Neural cell (in vitro differentiated cells): ENCODE data around the gene ACKR4.

Experiments
- EP300 ChIP-seq: fragments of 450-650 bp; conservative IDR thresholded peaks from 2 replicates; pipeline ENCODE4 v1.6.1; 2014; ENCODE audit warnings: antibody characterized with exemption, mild to moderate bottlenecking, moderate library complexity; ENCODE audit not compliant: poor library complexity, severe bottlenecking
- EZH2 ChIP-seq: fragments of 200-600, 300-800 bp; shearing (Covaris generic), sonication (generic); IDR thresholded peaks from 2 replicates; pipeline ENCODE4 v1.6.1; 2014; ENCODE audit warnings: antibody characterized with exemption, low read length, borderline replicate concordance, mild to moderate bottlenecking; ENCODE audit not compliant: insufficient read depth, poor library complexity, severe bottlenecking
- MXI1 ChIP-seq: fragments of 450-650 bp; conservative IDR thresholded peaks from 2 replicates; pipeline ENCODE4 v1.6.1; 2014; ENCODE audit warnings: antibody characterized with exemption, mild to moderate bottlenecking; ENCODE audit not compliant: poor library complexity, severe bottlenecking
- POLR2AphosphoS5 ChIP-seq: IDR thresholded peaks from 2 replicates; pipeline ENCODE4 v1.6.1; 2012
- RAD21 ChIP-seq: fragments of 450-650 bp; conservative IDR thresholded peaks from 2 replicates; pipeline ENCODE4 v1.6.1; 2014; ENCODE audit warnings: antibody characterized with exemption, mild to moderate bottlenecking, moderate library complexity
- REST ChIP-seq: IDR thresholded peaks from 2 replicates; pipeline ENCODE4 v1.6.1; 2012; ENCODE audit warnings: borderline replicate concordance
- SMC3 ChIP-seq: fragments of 450-650 bp; conservative IDR thresholded peaks from 2 replicates; pipeline ENCODE4 v1.6.1; 2014; ENCODE audit warnings: antibody characterized with exemption, mild to moderate bottlenecking, moderate library complexity; ENCODE audit not compliant: poor library complexity
- TAF1 ChIP-seq: IDR thresholded peaks from 2 replicates; pipeline ENCODE4 v1.6.1; 2012; ENCODE audit warnings: low read depth
- TF ChIP-seq, protein P1 (sequence below): fragments of 450-650 bp; IDR thresholded peaks from 2 replicates; pipeline ENCODE4 v1.5.1; 2014; ENCODE audit warnings: antibody characterized with exemption, mild to moderate bottlenecking, moderate library complexity; ENCODE audit not compliant: poor library complexity, severe bottlenecking

GRCh38 chr3:132564070-132564465 lies 33.0 kb upstream of the ACKR4 start:
- TF ChIP-seq SMC3 (no peak), POLR2AphosphoS5 (no peak), REST (no peak), EZH2 (no peak), EP300 (no peak), MXI1 (no peak), RAD21 (no peak), TAF1 (no peak)
- TF ChIP-seq, protein P1, sequence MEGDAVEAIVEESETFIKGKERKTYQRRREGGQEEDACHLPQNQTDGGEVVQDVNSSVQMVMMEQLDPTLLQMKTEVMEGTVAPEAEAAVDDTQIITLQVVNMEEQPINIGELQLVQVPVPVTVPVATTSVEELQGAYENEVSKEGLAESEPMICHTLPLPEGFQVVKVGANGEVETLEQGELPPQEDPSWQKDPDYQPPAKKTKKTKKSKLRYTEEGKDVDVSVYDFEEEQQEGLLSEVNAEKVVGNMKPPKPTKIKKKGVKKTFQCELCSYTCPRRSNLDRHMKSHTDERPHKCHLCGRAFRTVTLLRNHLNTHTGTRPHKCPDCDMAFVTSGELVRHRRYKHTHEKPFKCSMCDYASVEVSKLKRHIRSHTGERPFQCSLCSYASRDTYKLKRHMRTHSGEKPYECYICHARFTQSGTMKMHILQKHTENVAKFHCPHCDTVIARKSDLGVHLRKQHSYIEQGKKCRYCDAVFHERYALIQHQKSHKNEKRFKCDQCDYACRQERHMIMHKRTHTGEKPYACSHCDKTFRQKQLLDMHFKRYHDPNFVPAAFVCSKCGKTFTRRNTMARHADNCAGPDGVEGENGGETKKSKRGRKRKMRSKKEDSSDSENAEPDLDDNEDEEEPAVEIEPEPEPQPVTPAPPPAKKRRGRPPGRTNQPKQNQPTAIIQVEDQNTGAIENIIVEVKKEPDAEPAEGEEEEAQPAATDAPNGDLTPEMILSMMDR: no peak
